IPS-18c (cell line): ENCODE measurements around the gene CSH1.
"Not testable (repeated sequence)": the region's sequence is repeated elsewhere in the genome, so short reads cannot be mapped to it uniquely, and the experiment has no call there.

Source experiments
- H3K4me3 ChIP-seq: 2 replicates; pipeline ENCODE4 v1.7.0; 2013; ENCODE audit warnings: low read depth, mild to moderate bottlenecking, low read length, moderate library complexity; ENCODE audit not compliant: insufficient read depth
- H3K9me3 ChIP-seq: one replicate; pipeline ENCODE4 v1.6.1; 2013; ENCODE audit warnings: mild to moderate bottlenecking, low read length, moderate library complexity; ENCODE audit not compliant: control insufficient read depth, insufficient read depth

Gene CSH1

DNA sequence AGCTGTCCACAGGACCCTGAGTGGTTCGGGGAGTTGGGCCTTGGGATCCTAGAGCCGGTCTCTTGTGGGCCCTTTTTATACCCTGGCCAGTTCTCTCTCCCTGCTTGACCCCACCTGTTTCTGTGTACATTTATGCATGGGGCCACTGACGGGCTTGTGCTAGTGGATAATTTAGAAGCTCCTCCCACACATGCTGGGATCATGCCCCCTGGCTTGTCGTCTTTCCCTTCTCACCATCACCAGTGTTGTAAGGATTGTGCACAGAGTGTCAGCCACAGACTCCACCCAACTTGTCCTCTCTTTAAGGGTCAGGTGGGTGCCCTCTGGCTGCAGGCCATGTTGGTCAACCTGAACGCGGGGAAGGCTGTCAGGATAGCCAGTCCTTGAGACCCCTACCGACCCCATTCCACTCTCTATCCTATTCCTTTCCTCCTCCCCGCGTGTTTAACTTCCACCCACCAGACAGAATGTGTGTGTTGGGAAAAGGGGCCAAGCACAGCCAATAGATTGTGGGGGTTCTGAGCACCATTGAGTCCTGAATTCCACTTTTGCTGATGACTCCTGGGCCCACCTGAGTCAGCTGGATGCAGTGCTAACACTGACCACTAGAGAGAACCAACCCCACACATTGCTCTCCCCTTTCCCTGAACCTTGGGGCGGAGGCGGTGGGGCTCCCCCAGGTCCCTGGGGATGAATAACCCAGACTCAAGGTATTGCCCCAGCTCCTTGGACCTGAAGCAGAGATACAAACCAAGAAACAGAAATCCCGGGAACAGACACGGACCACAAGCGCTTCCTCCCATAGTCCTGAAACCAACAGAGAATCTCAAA is at the start of gene CSH1:
CSH1 (minus strand) TSS at position 51 of the 831 bp plus-strand sequence. CDS start 63 bp downstream, outside the sequence.
- H3K4me3 ChIP-seq, H3K9me3 ChIP-seq: not testable (repeated sequence)

- peaks cover 2% of the 10 kb centered on the region for H3K9me3 ChIP-seq
- no peak overlapping the region for H3K4me3 ChIP-seq
Measured at GRCh38 chr17:63945784-63946439, 49.5 kb upstream of the CSH1 start.

GRCh38 chr17:63944736-63945499 is 48.5 kb upstream of the CSH1 start:
- Histone ChIP-seq H3K9me3 (peaks cover 2% of the 10 kb centered on the region), H3K4me3 (no peak overlapping the region)

GRCh38 chr17:63943745-63944144 is 47.4 kb upstream of the CSH1 start:
- Histone ChIP-seq H3K9me3 (peaks cover 2% of the 10 kb centered on the region), H3K4me3 (no peak overlapping the region)

DNA sequence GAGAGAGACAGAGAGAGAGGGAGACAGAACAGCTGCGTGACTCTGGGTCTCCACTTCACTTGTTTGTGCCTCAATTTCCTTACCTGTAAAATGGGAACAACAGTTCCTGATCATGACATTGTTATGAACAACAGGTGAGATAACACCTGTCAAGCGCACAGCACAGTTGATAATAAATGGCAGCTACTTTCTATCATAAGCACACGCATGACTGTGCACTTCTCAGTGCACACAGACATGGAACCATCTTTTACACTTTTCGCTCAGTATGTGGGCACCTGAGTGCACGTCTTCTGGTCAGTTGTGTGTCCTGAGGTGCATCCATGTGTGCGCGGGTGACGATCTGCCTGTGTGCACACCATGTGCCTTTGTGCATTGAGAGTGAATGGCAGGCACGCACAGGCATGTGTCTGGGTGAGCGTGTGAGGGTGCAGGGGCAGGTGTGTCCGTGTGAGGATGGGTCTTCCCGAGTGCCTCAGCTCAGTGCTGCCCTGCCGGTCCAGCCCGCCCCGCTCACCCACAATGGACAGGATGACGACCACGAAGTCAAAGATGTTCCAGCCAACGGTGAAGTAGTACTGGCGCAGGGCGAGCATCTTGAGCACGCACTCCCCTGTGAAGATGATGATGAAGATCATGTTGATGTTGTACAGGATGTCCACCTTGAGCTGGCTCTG is 46.1 kb upstream of the CSH1 start:
- Histone ChIP-seq H3K9me3 (peaks cover 2% of the 10 kb centered on the region), H3K4me3 (no peak overlapping the region)

DNA sequence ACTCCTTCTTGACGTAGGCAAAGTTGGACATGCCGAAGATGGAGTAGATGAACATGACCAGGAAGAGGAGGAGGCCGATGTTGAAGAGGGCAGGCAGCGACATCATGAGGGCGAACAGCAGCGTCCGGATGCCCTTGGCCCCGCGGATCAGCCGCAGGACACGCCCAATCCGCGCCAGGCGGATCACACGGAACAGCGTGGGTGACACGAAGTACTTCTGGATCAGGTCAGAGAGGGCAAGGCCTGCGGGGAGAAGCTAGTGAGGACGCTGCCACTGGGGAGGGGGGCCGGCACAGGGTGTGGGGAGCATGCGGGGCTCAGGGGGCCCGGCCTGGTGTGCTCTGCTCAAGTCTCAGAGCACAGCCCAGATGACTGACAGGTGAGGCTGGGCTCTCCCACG is 45.4 kb upstream of the CSH1 start:
- H3K9me3 ChIP-seq, result peaks cover 2% of the 10 kb centered on the region
- no peak overlapping the region for H3K4me3 ChIP-seq

- Histone ChIP-seq H3K9me3 (peaks cover 2% of the 10 kb centered on the region), H3K4me3 (no peak overlapping the region)
Measured at GRCh38 chr17:63941162-63941561, 44.8 kb upstream of the CSH1 start.

DNA sequence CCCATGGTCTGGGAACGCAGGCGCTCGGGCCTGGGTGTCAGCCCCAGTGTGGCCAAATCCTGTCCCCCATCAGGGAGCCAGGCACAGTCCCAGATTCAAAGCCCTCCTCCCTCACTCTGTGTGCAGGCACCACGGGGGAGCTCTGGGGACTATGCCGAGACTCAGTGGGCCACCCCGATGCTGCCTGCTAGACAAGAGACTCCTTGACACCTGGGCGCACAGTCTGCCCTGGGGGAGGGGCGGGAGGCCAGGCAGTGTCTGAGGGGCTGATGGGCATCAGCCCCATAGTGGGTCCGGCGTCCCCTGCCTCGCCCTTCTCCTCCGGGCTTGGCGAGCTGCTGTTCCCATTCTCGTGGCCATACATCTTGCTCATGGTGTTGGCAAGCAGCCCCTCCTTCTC is 44.2 kb upstream of the CSH1 start:
- peaks cover 2% of the 10 kb centered on the region for H3K9me3 ChIP-seq
- H3K4me3 ChIP-seq, result no peak overlapping the region

DNA sequence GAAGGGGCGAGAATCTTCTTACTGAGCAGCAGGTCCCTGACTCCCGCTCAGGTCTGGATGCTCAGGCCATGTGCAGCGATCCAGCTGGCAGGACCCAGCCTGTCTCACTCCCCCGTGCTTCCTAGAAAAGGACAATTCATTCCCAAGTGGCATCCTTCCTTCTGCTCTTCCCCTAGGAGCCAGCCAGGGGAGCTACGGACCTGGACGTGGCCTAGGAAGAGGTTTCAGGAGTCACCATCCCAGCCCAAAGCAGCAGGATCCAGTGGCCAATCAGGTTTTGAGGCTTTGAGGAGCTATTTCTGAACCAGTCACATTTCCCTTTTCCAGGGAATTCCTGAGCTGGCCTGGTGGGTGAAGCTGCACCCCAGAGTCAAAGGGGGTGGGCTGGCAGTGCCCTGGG is 43.5 kb upstream of the CSH1 start:
- Histone ChIP-seq H3K4me3 (no peak overlapping the region; the same call in 1 of the 2 replicates), H3K9me3 (peaks cover 2% of the 10 kb centered on the region)

DNA sequence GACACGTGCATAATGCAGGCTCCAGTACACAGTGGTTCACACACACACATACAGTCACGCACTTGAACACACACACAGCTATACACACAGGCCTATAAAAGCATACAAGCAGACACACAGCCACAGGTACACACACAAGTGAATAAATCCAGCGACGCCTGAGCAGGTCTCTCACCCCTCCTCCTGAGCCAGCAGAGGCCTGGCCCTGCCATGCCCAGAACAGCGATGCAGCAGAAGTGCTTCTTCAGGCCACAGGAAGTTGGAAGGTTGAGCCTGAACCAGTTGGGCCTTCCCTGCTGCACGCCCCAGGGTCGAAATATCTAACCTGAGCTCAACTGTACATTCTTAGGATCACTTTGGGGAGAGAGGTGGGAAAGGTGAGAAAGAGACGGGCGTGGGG is 43.0 kb upstream of the CSH1 start:
- Histone ChIP-seq H3K4me3 (no peak overlapping the region), H3K9me3 (peaks cover 2% of the 10 kb centered on the region)

DNA sequence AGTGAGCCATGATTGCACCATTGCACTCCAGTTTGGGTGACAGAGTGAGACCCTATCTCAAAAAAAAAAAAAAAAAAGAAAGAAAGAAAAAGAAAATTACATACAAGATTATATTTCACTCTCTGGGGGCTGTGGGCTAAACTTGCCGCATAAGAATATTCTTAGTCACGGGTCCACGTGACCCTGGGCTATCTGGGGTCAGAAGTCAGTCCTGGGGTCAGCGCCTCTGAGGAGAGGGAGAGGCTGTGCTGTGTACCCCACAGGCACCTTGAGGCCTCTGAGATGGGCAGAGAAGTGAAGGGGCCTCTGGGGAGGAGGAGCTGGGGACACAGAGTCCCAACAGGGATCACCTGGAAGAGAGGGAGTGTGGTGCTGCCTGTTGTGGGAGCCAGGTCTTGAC is 41.5 kb upstream of the CSH1 start:
- no peak overlapping the region for H3K4me3 ChIP-seq
- H3K9me3 ChIP-seq, result peaks cover 2% of the 10 kb centered on the region

DNA sequence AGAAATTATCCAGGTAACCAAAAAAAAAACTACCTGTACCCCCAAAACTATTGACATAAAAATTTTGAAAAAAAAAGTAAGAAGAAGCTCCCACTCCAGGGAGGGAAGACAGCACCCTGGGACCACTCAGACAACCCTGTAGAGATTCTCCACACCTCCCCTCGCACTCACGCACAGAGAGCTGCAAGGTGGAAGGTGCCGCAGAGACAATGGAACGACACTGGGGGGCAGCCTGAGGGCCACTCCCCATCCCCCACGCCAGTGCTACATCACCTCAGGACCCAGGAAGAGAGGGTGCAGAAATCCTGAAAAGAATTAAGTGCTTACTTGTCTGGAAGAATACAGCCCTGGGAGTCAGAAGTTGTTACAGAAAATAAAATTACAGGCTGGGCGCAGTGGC is 40.9 kb upstream of the CSH1 start:
- Histone ChIP-seq H3K4me3 (no peak overlapping the region), H3K9me3 (peaks cover 2% of the 10 kb centered on the region)

DNA sequence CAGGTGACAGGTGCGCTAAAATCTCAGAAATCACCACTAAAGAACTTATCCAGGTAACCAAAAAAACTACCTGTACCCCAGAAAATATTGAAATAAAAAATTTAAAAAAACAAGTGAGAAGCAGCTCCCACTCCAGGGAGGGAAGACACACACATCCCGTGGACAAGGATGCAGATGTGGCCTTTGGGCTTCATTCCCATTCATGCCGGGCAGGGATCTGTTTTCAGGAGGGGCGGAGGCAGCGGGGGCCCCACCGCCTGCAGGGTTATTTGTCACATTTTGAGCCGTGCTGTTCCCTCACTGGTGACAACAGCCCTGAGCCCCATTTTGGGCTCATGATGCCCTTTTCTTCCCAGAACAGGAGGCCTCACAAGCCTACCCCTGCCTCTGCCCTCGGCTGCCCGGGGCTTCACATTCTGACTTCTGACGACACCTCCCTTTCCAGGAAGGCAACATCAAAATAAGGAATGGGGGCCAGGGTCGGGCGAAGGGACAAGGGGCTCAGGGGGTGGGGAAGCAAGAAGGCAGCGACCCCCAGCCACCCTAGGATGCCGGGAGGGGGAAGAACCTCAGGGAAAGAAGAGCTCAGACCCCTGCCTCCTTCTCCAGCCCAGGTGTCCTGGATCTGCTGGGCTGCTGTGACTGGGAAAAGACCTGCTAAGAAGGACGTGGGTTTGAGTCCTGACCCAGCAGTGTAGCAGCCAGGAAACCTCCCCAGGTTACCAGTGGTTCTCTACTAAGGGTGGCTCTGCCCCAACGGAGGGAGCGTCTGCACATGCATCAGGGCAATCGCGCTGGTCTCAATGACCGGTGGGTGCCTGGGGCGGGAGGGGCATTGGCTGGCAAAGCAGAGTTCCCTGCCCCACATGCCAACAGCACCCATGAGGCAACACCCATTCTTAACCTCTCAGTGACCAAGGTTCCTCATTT is 38.1 kb upstream of the CSH1 start:
- H3K9me3 ChIP-seq, result no peaks in the 10 kb centered on the region
- no peak overlapping the region for H3K4me3 ChIP-seq

GRCh38 chr17:63933598-63933997 is 37.2 kb upstream of the CSH1 start:
- no peak overlapping the region for H3K4me3 ChIP-seq
- H3K9me3 ChIP-seq, result no peaks in the 10 kb centered on the region

GRCh38 chr17:63932721-63933120 is 36.3 kb upstream of the CSH1 start:
- no peak overlapping the region for H3K4me3 ChIP-seq

DNA sequence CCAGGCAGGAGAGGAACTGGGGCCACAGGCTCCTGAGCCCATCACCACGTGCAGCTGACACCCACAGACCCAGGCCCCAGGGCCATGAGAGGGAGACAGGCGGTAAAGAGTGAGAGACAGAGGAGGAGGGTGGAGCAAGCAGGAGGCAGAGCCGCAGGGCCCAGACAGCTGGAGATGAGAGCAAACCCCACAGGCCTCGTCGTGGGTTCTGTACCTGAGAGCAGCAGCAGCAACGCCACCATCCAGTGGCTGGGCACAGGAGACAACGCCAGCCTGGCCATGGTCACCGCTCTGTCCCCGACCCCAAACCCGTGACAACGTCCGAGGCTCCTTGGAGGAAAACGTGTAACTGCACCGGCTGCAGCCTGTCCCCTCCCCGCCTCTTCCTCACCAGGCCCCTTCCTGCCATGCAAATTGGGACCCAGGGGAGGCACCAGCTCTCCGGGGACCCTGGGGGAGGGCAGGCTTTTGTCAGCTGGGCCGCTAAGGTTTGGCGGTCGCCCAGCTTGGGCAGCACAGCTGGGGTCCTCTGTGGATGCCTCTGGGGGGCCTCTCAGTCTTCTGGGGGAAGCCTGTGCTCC is 35.7 kb upstream of the CSH1 start, which contains the start of gene CD79B:
CD79B (minus strand) TSS at position 351 of the 581 bp plus-strand sequence; CDS start at position 281, 70 bp downstream.
- Histone ChIP-seq H3K4me3 (no peak within 1 kb of the TSS), H3K9me3 (no peaks in the 10 kb centered on the region)

More at GRCh38 chr17:63932721-63933120, 36.3 kb upstream of the CSH1 start:
- H3K9me3 ChIP-seq, result no peaks in the 10 kb centered on the region
